Stimulated activated CD4-positive, alpha-beta T cell treated with anti-CD3 and anti-CD28 coated beads, Interleukin-1b, Interleukin-23, amount 100 ng/mL, for 1 hour (primary cell): ENCODE measurements around the gene TANC1.

Source experiments
- DNase-seq, 2 donors: peaks; one replicate each; pipeline ENCODE4 v3.0.0-alpha.2; 2020; ENCODE audit warnings: low read depth in 2 of 2

Gene TANC1

GRCh38 chr2:159160412-159160811 lies 192.0 kb downstream of the TANC1 start:
- no peak for DNase-seq

GRCh38 chr2:159160954-159161353 lies 192.5 kb downstream of the TANC1 start:
- no peak for DNase-seq

- no peak for DNase-seq
Observed at GRCh38 chr2:159163930-159164329, 195.5 kb downstream of the TANC1 start.

GRCh38 chr2:159164457-159164911 lies 196.0 kb downstream of the TANC1 start:
- no peak for DNase-seq

- DNase-seq: no peak
Observed at GRCh38 chr2:159165048-159165447, 196.6 kb downstream of the TANC1 start.

- no peak for DNase-seq
Observed at GRCh38 chr2:159168707-159169106, 200.3 kb downstream of the TANC1 start.

- DNase-seq: no peak
Observed at GRCh38 chr2:159169187-159169586, 200.7 kb downstream of the TANC1 start.

GRCh38 chr2:159172403-159172802 lies 204.0 kb downstream of the TANC1 start:
- DNase-seq: no peak

GRCh38 chr2:159174759-159175158 lies 206.3 kb downstream of the TANC1 start:
- DNase-seq: no peak

GRCh38 chr2:159175182-159175581 lies 206.7 kb downstream of the TANC1 start:
- no peak for DNase-seq

GRCh38 chr2:159175927-159176326 lies 207.5 kb downstream of the TANC1 start:
- no peak for DNase-seq

- no peak for DNase-seq
Observed at GRCh38 chr2:159176555-159176954, 208.1 kb downstream of the TANC1 start.

- DNase-seq: no peak
Observed at GRCh38 chr2:159177357-159177756, 208.9 kb downstream of the TANC1 start.

- DNase-seq: no peak
Observed at GRCh38 chr2:159177957-159178356, 209.5 kb downstream of the TANC1 start.

GRCh38 chr2:159179096-159179495 lies 210.7 kb downstream of the TANC1 start:
- no peak for DNase-seq

- DNase-seq: no peak
Observed at GRCh38 chr2:159179696-159180095, 211.3 kb downstream of the TANC1 start.

- DNase-seq: no peak
Observed at GRCh38 chr2:159183346-159183745, 214.9 kb downstream of the TANC1 start.

GRCh38 chr2:159185401-159186130 lies 217.1 kb downstream of the TANC1 start:
- DNase-seq: no peak

- DNase-seq: no peak
Observed at GRCh38 chr2:159186462-159186861, 218.0 kb downstream of the TANC1 start.

GRCh38 chr2:159187106-159187505 lies 218.7 kb downstream of the TANC1 start:
- DNase-seq: no peak

- DNase-seq: no peak
Observed at GRCh38 chr2:159188449-159188848, 220.0 kb downstream of the TANC1 start.

- no peak for DNase-seq
Observed at GRCh38 chr2:159192371-159192918, 224.0 kb downstream of the TANC1 start.

GRCh38 chr2:159193791-159194190 lies 225.4 kb downstream of the TANC1 start:
- DNase-seq: no peak

GRCh38 chr2:159194241-159194640 lies 225.8 kb downstream of the TANC1 start:
- DNase-seq: no peak
